Testis (tissue), 2 donors: ENCODE data around the gene SF3B6.

Experiments
- POLR2A ChIP-seq: fragments of 450-650 bp; IDR thresholded peaks from one replicate; pipeline ENCODE4 v1.6.1; 2017; ENCODE audit warnings: antibody characterized with exemption, mild to moderate bottlenecking, moderate library complexity
- TF ChIP-seq, protein P1 (sequence below), 3 experiments: fragments of 450-650 bp in 2 of 3; fragments of 200-600 bp in 1 of 3; sonication (generic) in 1 of 3; IDR thresholded peaks; one replicate each; pipeline ENCODE4 v1.5.1; 2016 to 2019; ENCODE audit warnings: antibody characterized with exemption in 3 of 3, mild to moderate bottlenecking in 2 of 3, moderate library complexity in 1 of 3

DNA sequence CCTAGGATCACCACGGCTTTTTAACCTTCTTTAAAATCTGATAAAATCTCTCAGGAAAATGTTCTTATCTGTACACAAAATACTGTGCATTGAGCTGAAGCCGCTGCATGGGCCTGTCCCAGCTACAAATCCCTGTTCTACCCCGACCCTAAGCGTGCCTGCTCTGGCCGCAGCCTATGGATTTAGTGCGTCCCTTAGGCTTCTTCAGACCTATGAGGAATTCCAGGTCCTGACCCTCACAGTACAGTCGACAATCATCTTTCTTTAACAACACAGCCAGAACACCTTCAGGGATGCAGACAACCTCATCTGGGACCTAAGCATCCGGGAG lies 28.5 kb downstream of the SF3B6 start:
- TF ChIP-seq, protein P1, sequence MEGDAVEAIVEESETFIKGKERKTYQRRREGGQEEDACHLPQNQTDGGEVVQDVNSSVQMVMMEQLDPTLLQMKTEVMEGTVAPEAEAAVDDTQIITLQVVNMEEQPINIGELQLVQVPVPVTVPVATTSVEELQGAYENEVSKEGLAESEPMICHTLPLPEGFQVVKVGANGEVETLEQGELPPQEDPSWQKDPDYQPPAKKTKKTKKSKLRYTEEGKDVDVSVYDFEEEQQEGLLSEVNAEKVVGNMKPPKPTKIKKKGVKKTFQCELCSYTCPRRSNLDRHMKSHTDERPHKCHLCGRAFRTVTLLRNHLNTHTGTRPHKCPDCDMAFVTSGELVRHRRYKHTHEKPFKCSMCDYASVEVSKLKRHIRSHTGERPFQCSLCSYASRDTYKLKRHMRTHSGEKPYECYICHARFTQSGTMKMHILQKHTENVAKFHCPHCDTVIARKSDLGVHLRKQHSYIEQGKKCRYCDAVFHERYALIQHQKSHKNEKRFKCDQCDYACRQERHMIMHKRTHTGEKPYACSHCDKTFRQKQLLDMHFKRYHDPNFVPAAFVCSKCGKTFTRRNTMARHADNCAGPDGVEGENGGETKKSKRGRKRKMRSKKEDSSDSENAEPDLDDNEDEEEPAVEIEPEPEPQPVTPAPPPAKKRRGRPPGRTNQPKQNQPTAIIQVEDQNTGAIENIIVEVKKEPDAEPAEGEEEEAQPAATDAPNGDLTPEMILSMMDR (IDR thresholded peaks at IDR 0.05) = no peak
- no peak for TF ChIP-seq POLR2A
